ENCODE results near the gene DACH1. TPM values are rescaled to one million over a fixed set of nuclear protein-coding genes. Genes with fewer than 3 reads are reported as not detected.

Gene DACH1
- total and polyA plus RNA-seq, 2 donors (not counting 3 experiments of a cell fraction or from before 2014, with no cell fraction given): 8.6 to 28.3 TPM

- H3K27me3 ChIP-seq (ENCODE audit: control insufficient read depth in 2 of 2, insufficient read depth in 2 of 2, low read length in 2 of 2): no peaks in the 10 kb centered on the region
- no peak overlapping the region for H3K4me2 ChIP-seq (ENCODE audit: insufficient read depth, low read length)
- H2AFZ ChIP-seq (ENCODE audit: low read depth, low read length): no peak overlapping the region
- intact Hi-C loops (cut with micrococcal nuclease): no loop called here
- no peak overlapping the region for H3K9ac ChIP-seq (replicated peaks; ENCODE audit: extremely low read depth, insufficient read depth, low read length)
- H3K4me3 ChIP-seq (replicated peaks in 1 of 3; ENCODE audit: insufficient read depth in 1 of 3, low read depth in 1 of 3, low read length in 3 of 3): no peak overlapping the region
- dilution Hi-C loops (cut with MboI; ENCODE audit: extremely low pct_ligation_motif_present, low sequenced_read_pairs): no loop called here
- DNase-seq (ENCODE audit: low read depth, low spot score) (no peak), FAIRE-seq (no peak)
- TF ChIP-seq MAX (IDR thresholded peaks at IDR 0.05; ENCODE audit: insufficient read depth, insufficient read length) (no peak), JUN (IDR thresholded peaks at IDR 0.05; ENCODE audit: borderline replicate concordance, insufficient read depth, insufficient read length, low read depth) (no peak), GATA2 (IDR thresholded peaks at IDR 0.05; ENCODE audit: insufficient read depth, insufficient read length, low read depth, low read length) (no peak), POLR2AphosphoS5 (IDR thresholded peaks at IDR 0.05; ENCODE audit: insufficient read depth, low read depth, low read length) (no peak), FOS (IDR thresholded peaks at IDR 0.05; ENCODE audit: borderline replicate concordance, insufficient read depth, low read length) (no peak), EZH2 (IDR thresholded peaks at IDR 0.05; ENCODE audit: borderline replicate concordance, low read depth, low read length, severe bottlenecking) (no peak), MYC (IDR thresholded peaks at IDR 0.05; ENCODE audit: low read depth, low read length) (no peak), CTCF (IDR thresholded peaks at IDR 0.05; ENCODE audit: extremely low read depth in 1 of 2, insufficient read depth in 1 of 2, low read depth in 1 of 2, low read length in 2 of 2) (no peak), POLR2A (IDR thresholded peaks at IDR 0.05; ENCODE audit: low read depth, low read length) (no peak)
- peaks cover 2% of the 10 kb centered on the region for H3K4me1 ChIP-seq (ENCODE audit: control insufficient read depth, extremely low read depth, insufficient read depth, low read length)
- H3K27ac ChIP-seq (ENCODE audit: insufficient read depth, low read depth, low read length): no peak overlapping the region
- H3K79me2 ChIP-seq (ENCODE audit: control insufficient read depth, insufficient read depth, low read length): no peaks in the 10 kb centered on the region
- CTCF ChIA-PET: no interaction called here
- H3K9me3 ChIP-seq (replicated peaks; ENCODE audit: control insufficient read depth, insufficient read depth, low read length): no peaks in the 10 kb centered on the region
- H4K20me1 ChIP-seq (replicated peaks; ENCODE audit: control insufficient read depth, extremely low read depth, insufficient read depth, low read length): no peaks in the 10 kb centered on the region
- H3K36me3 ChIP-seq (ENCODE audit: control insufficient read depth in 2 of 2, extremely low read depth in 1 of 2, insufficient read depth in 2 of 2, low read length in 2 of 2): no peaks in the 10 kb centered on the region
- BruUV-seq (replicated peaks): no TSS peak
- POLR2A ChIA-PET: no interaction called here
- no peaks in the 10 kb centered on the region for H3K9me1 ChIP-seq (replicated peaks; ENCODE audit: control insufficient read depth, extremely low read depth, insufficient read depth, low read length)
These were observed 289.0 kb downstream of the DACH1 start for GRCh38 chr13:71578048-71578447.

Measured in endothelial cell of umbilical vein (primary cell).